ENCODE data around the gene NRCAM.

NRCAM gene

DNA sequence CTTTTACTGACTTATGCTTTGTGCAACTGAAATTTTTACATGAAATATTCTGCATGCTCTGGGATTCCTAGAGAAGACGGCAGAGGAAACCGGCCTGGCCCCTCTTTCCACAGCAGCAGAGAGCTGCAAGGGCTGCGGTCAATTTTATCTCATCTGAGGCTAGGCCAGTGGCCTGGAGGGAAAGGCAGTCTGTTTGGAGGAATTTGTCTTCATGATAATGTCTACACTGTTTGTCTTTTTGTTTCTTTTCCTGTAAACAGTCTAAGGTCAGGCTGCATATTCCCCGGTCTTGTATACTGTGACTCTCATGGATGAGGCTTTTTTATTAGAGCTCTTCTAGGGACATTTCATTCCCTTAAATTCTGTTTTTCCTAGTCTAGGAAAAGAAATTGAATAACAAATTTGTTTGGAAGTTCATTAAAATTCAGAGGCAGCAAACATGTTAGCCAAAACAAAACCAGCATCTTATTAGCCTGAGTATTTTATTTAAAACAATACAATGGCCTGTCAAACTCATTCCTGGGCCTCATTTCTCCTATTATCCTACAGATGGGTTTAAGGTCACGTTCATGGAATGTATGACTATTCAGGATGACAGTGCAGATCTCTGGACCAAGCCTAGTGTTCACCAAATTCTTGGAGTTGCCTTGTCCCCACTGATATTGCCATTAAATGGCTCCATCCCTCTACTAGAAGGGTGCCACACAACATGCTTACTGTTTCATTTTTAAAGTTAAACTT lies 352.5 kb downstream of the NRCAM start:
- no peaks in the 10 kb centered on the region for H3K9me3 ChIP-seq (replicated peaks; ENCODE audit: insufficient read depth, low read length)
- H2AFZ ChIP-seq (ENCODE audit: low read length): no peak overlapping the region
- H3F3A ChIP-seq (ENCODE audit: insufficient read depth, low read length): no peaks in the 10 kb centered on the region
- H3K36me3 ChIP-seq (replicated peaks; ENCODE audit: insufficient read depth, low read length): no peaks in the 10 kb centered on the region
- DNase-seq: no peak
- H4K20me1 ChIP-seq (ENCODE audit: insufficient read depth, low read length): no peaks in the 10 kb centered on the region
- no peak overlapping the region for H3K27ac ChIP-seq (ENCODE audit: low read length)
- H3K4me2 ChIP-seq (ENCODE audit: low read depth, low read length): no peak overlapping the region
- no peak overlapping the region for H3K9ac ChIP-seq (ENCODE audit: low read length)
- H3K79me2 ChIP-seq (ENCODE audit: low read length): no peaks in the 10 kb centered on the region
- no peak overlapping the region for H3K4me3 ChIP-seq (ENCODE audit: low read length)
- TF ChIP-seq, protein P1, sequence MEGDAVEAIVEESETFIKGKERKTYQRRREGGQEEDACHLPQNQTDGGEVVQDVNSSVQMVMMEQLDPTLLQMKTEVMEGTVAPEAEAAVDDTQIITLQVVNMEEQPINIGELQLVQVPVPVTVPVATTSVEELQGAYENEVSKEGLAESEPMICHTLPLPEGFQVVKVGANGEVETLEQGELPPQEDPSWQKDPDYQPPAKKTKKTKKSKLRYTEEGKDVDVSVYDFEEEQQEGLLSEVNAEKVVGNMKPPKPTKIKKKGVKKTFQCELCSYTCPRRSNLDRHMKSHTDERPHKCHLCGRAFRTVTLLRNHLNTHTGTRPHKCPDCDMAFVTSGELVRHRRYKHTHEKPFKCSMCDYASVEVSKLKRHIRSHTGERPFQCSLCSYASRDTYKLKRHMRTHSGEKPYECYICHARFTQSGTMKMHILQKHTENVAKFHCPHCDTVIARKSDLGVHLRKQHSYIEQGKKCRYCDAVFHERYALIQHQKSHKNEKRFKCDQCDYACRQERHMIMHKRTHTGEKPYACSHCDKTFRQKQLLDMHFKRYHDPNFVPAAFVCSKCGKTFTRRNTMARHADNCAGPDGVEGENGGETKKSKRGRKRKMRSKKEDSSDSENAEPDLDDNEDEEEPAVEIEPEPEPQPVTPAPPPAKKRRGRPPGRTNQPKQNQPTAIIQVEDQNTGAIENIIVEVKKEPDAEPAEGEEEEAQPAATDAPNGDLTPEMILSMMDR (IDR thresholded peaks at IDR 0.05; ENCODE audit: low read length): no peak
- TF ChIP-seq EZH2 (optimal IDR thresholded peaks at IDR 0.05; ENCODE audit: low read depth, low read length) (no peak), EZH2phosphoT487 (IDR thresholded peaks at IDR 0.05; ENCODE audit: low read length) (no peak)
- no peaks in the 10 kb centered on the region for H3K27me3 ChIP-seq (replicated peaks; ENCODE audit: insufficient read depth, low read length)
- no peaks in the 10 kb centered on the region for H3K9me2 ChIP-seq (replicated peaks; ENCODE audit: insufficient read depth, low read length)
- no peaks in the 10 kb centered on the region for H3K4me1 ChIP-seq (ENCODE audit: low read length)

DNA sequence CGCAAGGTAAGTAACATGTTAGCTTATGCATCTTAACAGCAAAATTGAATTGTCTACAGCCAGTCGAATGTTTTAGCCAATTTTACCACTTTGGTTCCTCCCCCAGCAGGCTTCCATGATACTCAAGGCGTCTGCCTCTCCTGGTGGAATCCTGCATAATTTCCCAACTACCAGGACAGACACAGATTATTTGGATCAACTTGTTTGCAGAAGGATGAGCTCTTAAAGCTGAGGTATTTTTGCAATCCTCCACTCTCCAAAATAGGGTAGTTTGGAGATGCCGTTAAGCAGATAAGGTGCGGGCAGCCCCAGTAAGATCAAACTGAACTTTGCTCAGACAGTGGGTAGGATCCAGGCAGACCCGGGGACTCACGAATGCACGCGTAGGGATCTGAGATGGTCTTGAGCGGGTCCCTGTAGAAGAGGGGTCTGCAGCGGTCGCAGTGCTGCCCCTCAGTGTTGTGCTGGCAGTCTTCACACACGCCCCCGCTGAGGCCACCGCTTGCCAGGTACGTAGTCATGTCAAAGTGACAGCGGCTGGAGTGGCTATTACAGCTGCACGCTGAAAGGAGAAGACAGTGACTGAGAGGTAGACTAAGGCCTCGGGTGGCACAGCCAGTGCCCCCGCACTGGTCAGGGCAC lies 353.4 kb downstream of the NRCAM start:
- no peaks in the 10 kb centered on the region for H3K27me3 ChIP-seq (replicated peaks; ENCODE audit: insufficient read depth, low read length)
- no peaks in the 10 kb centered on the region for H3K36me3 ChIP-seq (replicated peaks; ENCODE audit: insufficient read depth, low read length)
- H3K9me2 ChIP-seq (replicated peaks; ENCODE audit: insufficient read depth, low read length): no peaks in the 10 kb centered on the region
- no peak overlapping the region for H3K9ac ChIP-seq (ENCODE audit: low read length)
- no peak overlapping the region for H3K4me2 ChIP-seq (ENCODE audit: low read depth, low read length)
- no peak overlapping the region for H3K4me3 ChIP-seq (ENCODE audit: low read length)
- no peaks in the 10 kb centered on the region for H4K20me1 ChIP-seq (ENCODE audit: insufficient read depth, low read length)
- no peak overlapping the region for H3K27ac ChIP-seq (ENCODE audit: low read length)
- no peaks in the 10 kb centered on the region for H3K4me1 ChIP-seq (ENCODE audit: low read length)
- no peak for DNase-seq
- no peaks in the 10 kb centered on the region for H3K9me3 ChIP-seq (replicated peaks; ENCODE audit: insufficient read depth, low read length)
- H2AFZ ChIP-seq (ENCODE audit: low read length): no peak overlapping the region
- H3K79me2 ChIP-seq (ENCODE audit: low read length): no peaks in the 10 kb centered on the region
- H3F3A ChIP-seq (ENCODE audit: insufficient read depth, low read length): no peaks in the 10 kb centered on the region
- TF ChIP-seq EZH2 (optimal IDR thresholded peaks at IDR 0.05; ENCODE audit: low read depth, low read length) (no peak), EZH2phosphoT487 (IDR thresholded peaks at IDR 0.05; ENCODE audit: low read length) (no peak)
- TF ChIP-seq, protein P1 (IDR thresholded peaks at IDR 0.05; ENCODE audit: low read length): no peak

GRCh38 chr7:108101759-108102158 lies 354.5 kb downstream of the NRCAM start:
- DNase-seq: no peak
- TF ChIP-seq EZH2phosphoT487 (IDR thresholded peaks at IDR 0.05; ENCODE audit: low read length): no peak
- TF ChIP-seq EZH2 (optimal IDR thresholded peaks at IDR 0.05; ENCODE audit: low read depth, low read length): no peak

GRCh38 chr7:108099713-108100112 lies 356.5 kb downstream of the NRCAM start:
- H3F3A ChIP-seq (ENCODE audit: insufficient read depth, low read length): no peaks in the 10 kb centered on the region
- no peaks in the 10 kb centered on the region for H3K4me1 ChIP-seq (ENCODE audit: low read length)
- H3K4me3 ChIP-seq (ENCODE audit: low read length): no peak overlapping the region
- H3K4me2 ChIP-seq (ENCODE audit: low read depth, low read length): no peak overlapping the region
- no peaks in the 10 kb centered on the region for H4K20me1 ChIP-seq (ENCODE audit: insufficient read depth, low read length)
- H2AFZ ChIP-seq (ENCODE audit: low read length): no peak overlapping the region
- TF ChIP-seq EZH2 (optimal IDR thresholded peaks at IDR 0.05; ENCODE audit: low read depth, low read length) (no peak), EZH2phosphoT487 (IDR thresholded peaks at IDR 0.05; ENCODE audit: low read length) (no peak)
- TF ChIP-seq, protein P1 (IDR thresholded peaks at IDR 0.05; ENCODE audit: low read length): no peak
- no peak overlapping the region for H3K27ac ChIP-seq (ENCODE audit: low read length)
- no peaks in the 10 kb centered on the region for H3K9me3 ChIP-seq (replicated peaks; ENCODE audit: insufficient read depth, low read length)
- no peaks in the 10 kb centered on the region for H3K36me3 ChIP-seq (replicated peaks; ENCODE audit: insufficient read depth, low read length)
- no peaks in the 10 kb centered on the region for H3K9me2 ChIP-seq (replicated peaks; ENCODE audit: insufficient read depth, low read length)
- H3K79me2 ChIP-seq (ENCODE audit: low read length): no peaks in the 10 kb centered on the region
- no peak overlapping the region for H3K9ac ChIP-seq (ENCODE audit: low read length)
- DNase-seq: no peak
- no peaks in the 10 kb centered on the region for H3K27me3 ChIP-seq (replicated peaks; ENCODE audit: insufficient read depth, low read length)

More at GRCh38 chr7:108101759-108102158, 354.5 kb downstream of the NRCAM start:
- Histone ChIP-seq H2AFZ (ENCODE audit: low read length) (no peak overlapping the region), H3K27me3 (replicated peaks; ENCODE audit: insufficient read depth, low read length) (no peaks in the 10 kb centered on the region), H3K4me3 (ENCODE audit: low read length) (no peak overlapping the region), H3K27ac (ENCODE audit: low read length) (no peak overlapping the region), H3K36me3 (replicated peaks; ENCODE audit: insufficient read depth, low read length) (no peaks in the 10 kb centered on the region), H3K9me2 (replicated peaks; ENCODE audit: insufficient read depth, low read length) (no peaks in the 10 kb centered on the region), H3K79me2 (ENCODE audit: low read length) (no peaks in the 10 kb centered on the region), H3K4me2 (ENCODE audit: low read depth, low read length) (no peak overlapping the region), H4K20me1 (ENCODE audit: insufficient read depth, low read length) (no peaks in the 10 kb centered on the region), H3K9me3 (replicated peaks; ENCODE audit: insufficient read depth, low read length) (no peaks in the 10 kb centered on the region), H3F3A (ENCODE audit: insufficient read depth, low read length) (no peaks in the 10 kb centered on the region), H3K9ac (ENCODE audit: low read length) (no peak overlapping the region), H3K4me1 (ENCODE audit: low read length) (no peaks in the 10 kb centered on the region)

All from MM.1S (cell line).